GM18508 (cell line): ENCODE data around the gene NUTM2G.
"Not testable (repeated sequence)": the region's sequence is repeated elsewhere in the genome, so short reads cannot be mapped to it uniquely, and the experiment has no call there.

Source experiments
- ATAC-seq: cut with Tn5 transposase; IDR thresholded peaks from one replicate; pipeline ENCODE4 v1.9.1; 2021; ENCODE audit warnings: moderate number of reproducible peaks; ENCODE audit not compliant: insufficient read depth, unreplicated experiment

NUTM2G gene

GRCh38 chr9:96940982-96941381 is 12.3 kb downstream of the NUTM2G start:
- not testable (repeated sequence) for ATAC-seq

- not testable (repeated sequence) for ATAC-seq
Observed at GRCh38 chr9:96941628-96942027, 13.0 kb downstream of the NUTM2G start.

- ATAC-seq: not testable (repeated sequence)
Observed at GRCh38 chr9:96942181-96942580, 13.5 kb downstream of the NUTM2G start.

GRCh38 chr9:96949346-96949745 is 20.7 kb downstream of the NUTM2G start:
- ATAC-seq: not testable (repeated sequence)

GRCh38 chr9:96950539-96950938 is 21.9 kb downstream of the NUTM2G start:
- not testable (repeated sequence) for ATAC-seq

- ATAC-seq: not testable (repeated sequence)
Observed at GRCh38 chr9:96967591-96967990, 38.9 kb downstream of the NUTM2G start.

- ATAC-seq: not testable (repeated sequence)
Observed at GRCh38 chr9:96972552-96972951, 43.9 kb downstream of the NUTM2G start.

- ATAC-seq: not testable (repeated sequence)
Observed at GRCh38 chr9:96974037-96974436, 45.4 kb downstream of the NUTM2G start.

- ATAC-seq: not testable (repeated sequence)
Observed at GRCh38 chr9:96983496-96984122, 55.0 kb downstream of the NUTM2G start.

GRCh38 chr9:96984139-96984538 is 55.5 kb downstream of the NUTM2G start:
- ATAC-seq: not testable (repeated sequence)

GRCh38 chr9:96984887-96985286 is 56.2 kb downstream of the NUTM2G start:
- not testable (repeated sequence) for ATAC-seq
